Thoracic aorta (tissue), 2 donors: ENCODE results near the gene PIGQ. TPM values are rescaled to one million over a fixed set of nuclear protein-coding genes. Genes with fewer than 3 reads are reported as not detected.

Source experiments
- ATAC-seq: fragments of 150-250 bp; one replicate; pipeline ENCODE4 v1.8.0; 2017; ENCODE audit warnings: low read depth; ENCODE audit not compliant: insufficient number of reproducible peaks, low FRiP score
- DNase-seq: peaks from one replicate; pipeline ENCODE4 v3.0.0-alpha.2; 2020; ENCODE audit warnings: low spot score
- H3K27ac ChIP-seq, 2 donors: fragments of 200-600 bp; sonication (generic); 1 replicate in 1 of 2; 2 replicates in 1 of 2; pipeline ENCODE4 v1.5.1; 2016; ENCODE audit warnings: mild to moderate bottlenecking in 2 of 2, moderate library complexity in 2 of 2
- H3K27me3 ChIP-seq: fragments of 200-600 bp; sonication (generic); replicated peaks from 2 replicates; pipeline ENCODE4 v1.6.0; 2016; ENCODE audit warnings: mild to moderate bottlenecking; ENCODE audit not compliant: insufficient read depth
- H3K36me3 ChIP-seq: fragments of 200-600 bp; sonication (generic); one replicate; pipeline ENCODE4 v1.5.1; 2016
- H3K4me1 ChIP-seq, 2 donors: fragments of 200-600 bp; sonication (generic); 1 replicate in 1 of 2; 2 replicates in 1 of 2; pipeline versions ENCODE4 v1.5.1 to v1.6.0; 2016; ENCODE audit warnings: low read depth in 2 of 2, mild to moderate bottlenecking in 1 of 2; ENCODE audit not compliant: control insufficient read depth in 1 of 2
- H3K4me3 ChIP-seq: fragments of 200-600 bp; sonication (generic); 2 replicates; pipeline ENCODE4 v1.5.1; 2016; ENCODE audit warnings: mild to moderate bottlenecking
- H3K9me3 ChIP-seq: fragments of 200-600 bp; sonication (generic); 2 replicates; pipeline ENCODE4 v1.5.1; 2016
- CTCF ChIP-seq: fragments of 200-600 bp; sonication (generic); IDR thresholded peaks from one replicate; pipeline ENCODE4 v1.5.1; 2019; ENCODE audit warnings: antibody characterized with exemption
- total RNA-seq, 2 donors: library from RNA; depleted of rRNA; stranded (reverse); fragments of >200 nt; gene quantifications; one replicate each; pipeline versions ENCODE4 v1.1.0 to v1.2.3, GENCODE V29; 2016

PIGQ gene
- total RNA-seq, 2 donors from 2014 or later = 54.2 to 80.1 TPM

GRCh38 chr16:561413-561794 lies 8.4 kb upstream of the PIGQ start:
- ATAC-seq = no peak
- no peak overlapping the region for H3K4me3 ChIP-seq
- no peak for DNase-seq
- H3K4me1 ChIP-seq = peaks cover 6 to 12% of the 10 kb centered on the region in 2 donors
- H3K9me3 ChIP-seq = no peaks in the 10 kb centered on the region
- TF ChIP-seq CTCF = no peak
- H3K36me3 ChIP-seq = no peaks in the 10 kb centered on the region
- no peak overlapping the region for H3K27ac ChIP-seq
- H3K27me3 ChIP-seq = no peaks in the 10 kb centered on the region

- Histone ChIP-seq H3K9me3 (no peaks in the 10 kb centered on the region), H3K27ac (no peak overlapping the region), H3K27me3 (no peaks in the 10 kb centered on the region), H3K36me3 (no peaks in the 10 kb centered on the region), H3K4me1 (peaks cover 14 to 20% of the 10 kb centered on the region in 2 donors), H3K4me3 (no peak overlapping the region)
- no peak for TF ChIP-seq CTCF
- no peak for ATAC-seq
- no peak for DNase-seq
Measured at GRCh38 chr16:561957-562938, 7.5 kb upstream of the PIGQ start.

GRCh38 chr16:563072-563644 lies 6.6 kb upstream of the PIGQ start:
- peaks cover 15 to 22% of the 10 kb centered on the region in 2 donors for H3K4me1 ChIP-seq
- no peaks in the 10 kb centered on the region for H3K36me3 ChIP-seq
- ATAC-seq (no peak), DNase-seq (no peak)
- no peaks in the 10 kb centered on the region for H3K27me3 ChIP-seq
- no peak overlapping the region for H3K27ac ChIP-seq
- no peak overlapping the region for H3K4me3 ChIP-seq
- no peaks in the 10 kb centered on the region for H3K9me3 ChIP-seq
- TF ChIP-seq CTCF = no peak

GRCh38 chr16:564690-565418 lies 4.9 kb upstream of the PIGQ start:
- Histone ChIP-seq H3K4me3 (no peak overlapping the region), H3K36me3 (no peaks in the 10 kb centered on the region), H3K27ac (no peak overlapping the region), H3K27me3 (no peaks in the 10 kb centered on the region), H3K4me1 (peaks cover 21 to 29% of the 10 kb centered on the region in 2 donors), H3K9me3 (no peaks in the 10 kb centered on the region)
- ATAC-seq (no peak), DNase-seq (no peak)
- no peak for TF ChIP-seq CTCF
